Limb (tissue), 2 donors: ENCODE data around the gene FLNC.
A peak's percentile ranks its signal among the peaks of the same experiment; 100 is the strongest.

Experiments
- DNase-seq, 2 donors: peaks; one replicate each; pipeline ENCODE4 v3.0.0-alpha.2; 2016; ENCODE audit errors: extremely low spot score in 2 of 2

Gene FLNC

DNA sequence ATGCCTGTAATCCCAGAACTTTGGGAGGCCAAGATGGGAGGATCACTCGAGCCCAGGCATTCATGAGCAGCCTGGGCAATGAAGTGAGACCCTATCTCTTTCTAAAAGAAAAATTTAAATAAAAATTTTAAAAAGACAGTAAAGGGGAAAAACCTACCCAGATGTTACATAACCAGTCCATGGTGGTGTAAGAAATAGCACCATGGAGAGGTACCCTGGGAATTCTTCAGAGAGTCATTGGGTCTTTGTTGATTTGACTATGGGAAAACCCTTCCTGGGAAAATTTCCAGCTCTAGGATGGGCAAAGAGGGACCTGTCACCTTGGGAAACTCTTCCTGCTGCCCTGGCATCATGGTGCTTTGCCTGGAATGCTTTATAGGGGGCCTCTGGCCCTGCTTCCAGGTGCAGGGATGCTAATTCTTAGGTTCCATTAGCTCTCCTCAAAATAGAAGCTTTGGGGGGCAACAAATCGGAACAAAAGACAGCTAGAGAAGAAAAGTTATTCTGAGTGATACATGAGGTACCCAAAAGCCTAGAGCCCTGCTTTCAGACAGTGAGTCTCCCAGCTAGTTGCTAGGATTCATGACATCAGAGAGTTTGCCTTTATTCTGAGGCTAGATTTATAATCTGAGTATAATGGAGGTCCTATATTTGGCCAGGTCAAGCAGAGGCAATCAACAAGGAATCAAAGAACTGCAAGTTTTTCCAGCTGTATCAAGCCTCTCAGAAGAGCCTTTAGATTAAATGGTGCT, 28.4 kb upstream of the FLNC start:
- DNase-seq = no peak

DNA sequence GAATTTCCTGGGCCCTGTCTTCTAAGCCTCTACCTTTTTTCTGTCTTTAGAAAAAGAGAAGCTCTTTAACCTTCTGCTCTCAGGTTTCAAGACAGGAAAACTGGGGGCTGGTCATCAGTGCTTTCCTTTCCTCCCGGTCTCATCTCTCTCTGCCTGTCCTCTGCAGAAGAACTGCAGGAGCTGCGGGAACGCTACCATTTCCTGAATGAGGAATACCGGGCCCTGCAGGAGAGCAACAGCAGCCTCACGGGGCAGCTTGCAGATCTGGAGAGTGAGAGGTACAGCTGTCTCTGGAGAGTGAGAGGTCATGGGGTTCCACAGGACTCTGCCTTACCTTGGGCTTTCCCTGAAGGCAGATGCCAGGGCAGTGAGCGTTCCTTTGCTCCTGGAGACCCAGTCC, 25.7 kb upstream of the FLNC start:
- no peak for DNase-seq

DNA sequence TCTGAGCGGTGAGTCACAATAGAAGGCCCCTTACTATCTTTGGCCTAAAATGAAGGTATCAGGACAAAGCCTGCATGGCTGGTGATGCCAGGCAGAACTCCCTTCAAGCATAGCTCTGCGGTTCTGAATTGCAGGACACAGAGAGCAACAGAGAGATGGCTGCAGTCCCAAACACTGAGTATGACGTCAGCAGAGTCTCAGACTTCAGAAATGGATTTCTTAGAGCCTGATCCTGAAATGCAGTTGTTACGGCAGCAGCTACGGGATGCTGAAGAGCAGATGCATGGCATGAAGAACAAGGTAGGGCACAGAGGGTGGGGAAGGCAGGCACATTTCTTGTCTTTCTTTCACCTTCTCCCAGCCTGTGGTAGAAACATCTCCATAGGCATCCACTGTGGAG, 25.0 kb upstream of the FLNC start:
- no peak for DNase-seq

DNA sequence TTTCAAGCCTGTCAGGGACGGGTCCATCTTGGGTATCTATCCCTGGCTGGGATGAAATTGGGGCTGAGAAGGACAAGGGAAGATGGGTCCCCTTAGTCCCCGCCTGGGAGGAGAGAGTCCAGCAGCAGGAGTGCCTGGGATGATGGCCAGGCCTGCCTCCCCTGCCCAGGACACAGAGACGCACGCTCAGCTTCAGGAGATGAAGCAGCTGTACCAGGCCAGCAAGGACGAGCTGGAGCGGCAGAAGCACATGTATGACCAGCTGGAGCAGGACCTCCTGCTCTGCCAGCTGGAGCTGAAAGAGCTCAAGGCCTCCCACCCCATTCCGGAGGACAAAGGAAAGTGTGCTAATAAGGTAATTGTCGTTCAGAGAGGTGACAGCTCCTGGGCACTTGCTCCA, 23.0 kb upstream of the FLNC start:
- DNase-seq = no peak

DNA sequence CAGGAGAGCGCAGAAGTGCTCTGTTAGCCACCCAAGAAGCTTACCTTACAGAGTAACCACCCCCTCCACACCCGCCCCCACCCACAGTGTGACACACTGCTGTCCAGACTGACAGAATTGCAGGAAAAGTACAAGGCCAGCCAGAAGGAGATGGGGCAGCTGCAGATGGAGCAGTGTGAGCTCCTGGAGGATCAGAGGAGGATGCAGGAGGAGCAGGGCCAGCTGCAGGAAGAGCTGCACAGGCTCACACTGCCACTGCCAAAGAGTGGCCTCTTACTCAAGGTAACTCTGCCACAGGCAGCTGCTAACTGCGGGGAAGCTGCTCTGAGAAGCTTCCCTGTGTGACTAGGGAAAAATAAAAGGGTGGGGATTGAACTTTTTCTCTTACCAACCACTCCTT, 20.8 kb upstream of the FLNC start:
- no peak for DNase-seq

DNA sequence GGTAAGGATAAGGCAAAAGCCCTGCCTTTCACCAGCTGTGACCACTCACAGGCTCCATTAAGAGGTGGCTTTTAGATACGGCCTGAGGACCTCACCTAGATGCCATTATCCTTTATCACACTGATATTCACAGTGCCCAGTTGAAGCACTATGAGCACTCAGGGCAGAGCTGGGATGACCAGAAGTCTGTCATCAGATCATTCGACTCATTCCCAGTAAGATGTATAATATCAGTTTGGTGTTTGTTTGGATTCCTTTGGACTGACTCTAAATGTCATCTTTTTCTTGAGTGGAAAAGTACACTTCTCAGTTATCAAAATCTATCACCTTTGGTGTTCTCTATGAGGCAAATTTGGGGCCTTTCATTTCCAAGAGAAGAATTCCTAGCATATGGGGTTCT, 19.7 kb upstream of the FLNC start:
- no peak for DNase-seq

DNA sequence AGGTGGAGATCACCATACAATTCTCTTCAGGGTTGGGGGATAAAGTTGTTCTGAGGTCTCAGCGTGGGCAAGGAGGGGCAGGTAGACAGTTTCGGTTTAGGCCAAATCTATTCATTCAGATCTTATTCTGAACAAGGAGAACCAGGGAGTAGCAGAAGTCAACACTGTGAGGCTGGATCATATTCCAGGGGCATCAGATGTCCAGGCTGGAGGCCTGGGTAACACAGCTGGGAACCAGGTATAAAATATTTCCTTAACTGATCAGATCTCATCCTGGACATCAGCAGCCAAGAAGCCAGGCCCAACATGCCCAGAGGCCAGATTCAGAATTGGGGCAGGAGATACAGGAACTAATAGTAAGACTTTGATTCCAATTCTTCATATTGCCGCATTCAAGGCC, 19.2 kb upstream of the FLNC start:
- DNase-seq = no peak

DNA sequence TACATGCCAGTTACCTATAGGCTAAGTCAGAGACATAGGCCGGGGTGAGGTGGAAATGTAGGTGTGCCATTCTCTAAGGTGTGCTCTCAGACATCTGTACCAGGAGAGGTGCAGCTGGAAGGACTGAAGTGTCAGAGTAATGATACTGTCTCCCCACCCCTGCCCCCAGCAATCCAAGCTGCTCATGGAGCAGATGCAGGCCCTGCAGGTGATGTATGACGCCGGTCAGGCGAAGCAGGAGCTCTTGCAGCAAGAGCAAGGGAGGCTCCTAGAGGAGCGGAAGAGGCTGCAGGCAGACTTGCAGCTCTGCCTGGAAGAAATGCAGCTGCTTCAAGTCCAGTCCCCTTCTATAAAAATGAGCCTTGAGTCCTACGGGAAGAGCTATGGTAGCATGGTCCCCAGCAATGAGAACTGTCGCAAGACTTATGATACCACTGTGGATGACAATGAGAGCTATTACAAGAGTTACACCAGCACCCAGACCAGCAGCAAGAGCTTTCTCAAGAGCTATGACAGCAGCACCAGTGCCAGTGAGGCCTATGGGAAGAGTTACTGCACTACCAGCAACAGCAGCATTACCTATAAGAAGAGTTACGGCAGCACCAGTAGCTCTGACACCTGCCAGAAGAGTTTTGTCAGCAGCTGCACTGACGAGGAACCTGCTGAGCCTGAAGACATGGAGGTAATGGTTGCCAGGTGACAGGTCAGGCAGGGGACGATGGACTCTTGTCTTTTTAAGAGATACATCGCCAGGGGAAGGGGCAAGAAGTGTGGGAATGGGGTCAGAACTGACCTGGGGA, 18.4 kb upstream of the FLNC start:
- no peak for DNase-seq

DNA sequence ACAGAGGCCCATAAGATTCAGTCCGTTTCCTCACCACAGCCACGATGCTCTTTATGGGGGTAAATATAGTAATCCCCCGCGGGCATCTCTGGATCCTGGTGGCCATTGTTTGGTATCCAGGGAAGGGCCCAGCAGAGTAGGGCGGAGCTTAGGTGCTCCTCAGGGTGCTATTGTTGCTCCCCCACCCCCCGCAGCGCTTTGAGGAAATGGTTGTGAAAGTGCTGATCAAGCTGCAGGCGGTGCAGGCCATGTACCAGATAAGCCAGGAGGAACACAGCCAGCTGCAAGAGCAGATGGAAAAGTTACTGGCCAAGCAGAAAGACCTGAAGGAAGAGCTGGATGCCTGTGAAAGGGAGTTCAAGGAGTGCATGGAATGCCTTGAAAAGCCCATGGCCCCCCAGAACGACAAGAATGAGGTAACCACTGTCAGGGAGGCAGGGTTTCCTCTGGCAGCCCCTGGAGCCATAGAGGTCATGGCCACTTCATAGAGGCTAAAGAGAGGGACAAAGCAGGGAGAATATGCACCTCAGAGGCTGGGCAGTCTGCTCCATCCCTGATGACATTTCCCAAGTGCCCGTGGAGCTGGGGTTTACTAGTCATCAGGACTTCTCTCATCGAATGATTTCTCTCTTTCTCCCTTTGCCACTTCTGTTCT, 17.6 kb upstream of the FLNC start:
- DNase-seq = no peak

DNA sequence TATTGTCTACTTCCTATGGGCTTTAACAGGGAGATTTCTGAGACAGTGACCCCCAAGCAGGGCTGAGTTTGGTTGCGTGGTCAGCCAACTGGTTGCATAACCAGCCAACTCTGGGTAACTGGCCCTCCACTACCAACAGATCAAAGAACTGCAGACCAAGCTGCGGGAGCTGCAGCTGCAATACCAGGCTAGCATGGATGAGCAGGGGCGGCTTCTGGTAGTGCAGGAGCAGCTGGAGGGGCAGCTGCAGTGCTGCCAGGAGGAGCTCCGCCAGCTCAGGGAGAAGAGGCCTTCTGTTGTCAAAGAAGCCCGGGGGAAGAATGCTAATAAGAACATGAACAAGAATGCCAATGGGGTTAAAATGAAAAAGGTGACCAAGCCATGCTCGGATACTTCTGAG, 15.7 kb upstream of the FLNC start:
- DNase-seq = no peak

DNA sequence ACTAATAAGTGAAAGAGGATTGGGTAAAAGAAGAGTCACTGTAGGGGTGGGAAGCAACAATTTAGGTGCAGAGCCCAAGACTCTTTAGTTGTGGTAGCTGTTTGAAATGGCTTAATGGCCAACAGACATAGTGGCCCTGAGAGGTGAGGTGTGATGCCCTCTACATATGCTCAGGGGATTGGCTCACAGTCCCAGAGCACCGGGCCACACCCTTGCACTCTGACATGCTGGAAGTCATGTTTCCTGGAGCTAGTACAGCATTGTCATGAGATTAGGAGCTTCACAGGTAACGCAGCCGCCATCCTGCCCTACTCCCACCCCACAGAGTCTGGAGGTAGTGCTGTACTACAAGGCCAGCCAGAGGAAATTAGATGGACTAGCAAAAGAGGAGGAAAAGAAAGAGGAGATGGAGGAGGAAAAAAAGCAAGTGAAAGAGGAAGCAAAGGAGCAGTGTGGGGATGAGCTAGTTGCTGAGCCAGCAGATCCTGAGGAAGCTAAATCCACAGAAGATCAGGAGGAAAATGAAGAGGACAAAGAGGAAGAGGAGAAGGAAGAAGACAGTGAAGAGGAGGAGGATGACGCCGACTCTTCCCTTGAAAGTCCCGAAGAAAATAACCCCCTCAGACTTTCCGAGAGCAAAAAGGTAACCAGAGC, 14.8 kb upstream of the FLNC start:
- DNase-seq = no peak

DNA sequence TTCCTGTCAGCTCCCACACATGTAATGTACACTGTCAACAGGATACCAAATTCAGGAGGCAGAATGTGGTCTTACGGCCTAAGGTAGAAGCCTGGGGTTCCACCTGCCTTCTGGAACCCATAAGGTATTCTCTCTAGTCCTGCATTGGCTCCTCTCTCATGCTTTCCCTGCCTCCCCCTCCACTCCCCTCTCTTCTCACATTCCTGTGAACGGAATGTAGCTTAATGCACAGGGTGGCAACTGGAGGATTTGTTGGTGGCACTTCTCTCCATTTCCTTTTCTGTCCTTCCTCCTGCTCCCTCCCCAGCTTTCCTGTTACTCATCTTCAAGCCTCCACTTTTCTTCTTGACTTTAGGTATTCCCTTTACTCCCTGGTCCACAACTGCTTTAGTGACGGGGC, 11.5 kb upstream of the FLNC start:
- no peak for DNase-seq

DNA sequence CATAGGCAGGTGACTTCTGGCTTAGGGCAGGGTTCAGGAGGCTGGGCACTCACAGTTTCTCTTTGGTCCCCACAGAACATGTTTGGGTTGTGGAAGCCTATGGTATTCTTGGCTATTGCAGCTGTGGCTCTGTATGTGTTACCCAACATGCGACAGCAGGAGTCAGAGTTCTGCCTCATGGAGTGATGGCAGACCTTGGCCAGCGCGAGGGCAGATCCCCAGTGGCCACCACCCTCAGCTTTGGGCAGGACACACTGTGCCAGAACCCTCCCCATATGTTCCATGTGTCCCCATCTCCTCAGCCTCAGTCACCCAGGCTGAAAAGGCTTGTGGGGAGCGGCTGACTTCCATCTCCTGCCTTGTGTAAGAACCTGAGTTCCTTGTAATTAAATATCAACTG, 8.5 kb upstream of the FLNC start:
- no peak for DNase-seq

DNA sequence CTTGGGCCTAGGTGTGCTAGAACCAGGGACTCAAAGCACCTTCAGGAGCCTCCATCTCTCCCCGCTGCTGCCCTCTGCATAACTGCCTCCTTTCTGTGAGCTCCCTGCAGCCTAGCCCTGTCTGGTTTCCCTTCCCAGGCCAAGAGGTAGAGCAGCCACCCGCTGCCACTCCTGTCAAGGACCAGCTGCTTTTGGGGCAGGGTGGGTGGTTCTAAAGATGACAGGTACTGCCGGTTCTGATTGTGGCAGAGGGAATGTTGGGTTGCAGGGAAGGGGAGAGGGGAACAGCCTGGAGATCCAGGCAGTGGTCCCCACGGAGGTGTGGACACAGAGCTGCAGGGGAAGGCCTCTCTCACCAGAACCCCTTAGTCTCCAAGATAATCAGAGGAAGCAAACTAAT, 3.7 kb upstream of the FLNC start:
- DNase-seq = no peak

DNA sequence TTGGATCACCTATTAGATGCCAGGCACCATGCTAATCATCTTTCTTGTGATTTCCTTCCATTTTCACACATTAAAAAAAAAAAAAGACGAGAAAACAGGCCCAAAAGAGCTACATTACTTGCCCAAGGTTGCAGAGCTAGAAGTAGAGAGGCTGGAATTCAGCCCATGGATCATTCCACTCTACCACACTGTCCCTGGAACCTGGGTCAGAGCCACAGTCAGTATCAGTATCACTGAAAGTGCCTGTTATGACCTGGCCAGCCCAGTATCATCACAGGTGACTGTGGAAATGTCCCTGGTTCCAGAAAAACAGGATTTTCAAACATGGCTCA, 3.3 kb upstream of the FLNC start:
- no peak for DNase-seq

DNA sequence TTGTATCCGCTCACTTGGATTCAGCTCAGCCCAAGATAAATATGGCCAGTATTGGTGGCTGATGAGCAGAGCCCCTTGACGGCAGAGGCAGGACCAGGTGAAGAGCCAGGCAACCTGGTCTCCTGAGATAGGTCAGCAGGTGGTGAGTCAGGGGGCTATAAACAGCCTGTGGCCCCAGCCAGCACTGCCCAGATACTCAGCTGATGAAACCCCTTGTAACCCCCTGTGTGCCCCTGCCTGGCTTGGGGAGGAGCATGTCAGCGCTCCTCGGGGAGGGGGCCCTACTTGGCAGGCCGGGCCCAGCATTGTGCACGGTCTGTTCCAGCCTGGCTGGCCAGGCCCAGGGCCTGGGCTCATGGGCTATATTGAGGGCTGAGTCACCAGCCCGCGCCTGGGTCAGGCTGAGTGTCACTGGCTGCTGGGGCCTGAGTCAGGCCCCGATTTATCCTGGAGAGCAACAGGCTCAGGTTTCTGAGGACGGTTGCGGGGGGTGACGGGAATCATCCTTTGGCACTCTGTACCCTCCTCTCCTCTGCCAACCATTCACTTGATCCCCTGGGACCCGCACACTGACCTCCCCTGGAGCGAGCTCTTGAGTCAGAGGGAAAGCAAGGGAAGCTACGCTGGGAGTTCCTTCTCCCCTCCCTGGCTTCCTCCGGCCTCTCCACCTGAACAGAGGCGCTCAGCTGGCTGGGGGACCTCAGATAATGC, 2.8 kb upstream of the FLNC start:
- DNase-seq = no peak

DNA sequence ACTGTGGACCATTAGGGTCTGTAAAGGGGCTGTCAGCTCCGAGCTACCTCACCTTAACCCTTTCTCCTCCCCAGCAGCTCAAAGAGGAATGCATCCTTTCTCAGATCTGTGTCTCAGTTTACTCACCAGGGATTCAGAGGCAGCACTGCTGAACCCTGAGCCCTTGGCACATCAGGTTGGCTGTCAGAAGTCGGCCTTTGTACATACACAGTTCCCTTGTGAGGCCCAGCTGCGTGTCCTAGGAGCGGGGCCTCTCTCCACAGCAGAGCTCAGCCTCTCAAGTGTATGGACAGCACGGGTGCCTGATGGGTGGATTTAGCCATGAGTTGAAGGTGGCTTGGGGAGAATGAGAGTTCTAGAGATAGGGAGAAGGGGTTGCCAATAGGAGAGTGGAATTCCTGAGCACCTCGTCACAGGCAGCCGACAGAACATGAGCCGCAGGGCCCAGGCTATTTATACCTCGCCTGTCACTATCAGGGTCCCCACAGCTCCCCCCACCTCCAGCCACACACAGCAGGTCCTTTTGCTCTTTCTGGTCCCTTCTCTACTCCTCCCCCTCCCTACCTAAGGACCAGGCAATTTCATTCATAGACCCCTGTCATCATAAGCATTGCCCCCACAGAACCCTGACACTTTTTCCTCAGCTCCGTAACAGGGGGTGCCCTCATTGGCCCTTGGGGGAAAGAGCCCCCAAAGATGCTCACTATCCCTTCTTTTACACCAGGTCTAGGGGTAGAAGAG, 2.1 kb upstream of the FLNC start:
- DNase-seq = no peak

DNA sequence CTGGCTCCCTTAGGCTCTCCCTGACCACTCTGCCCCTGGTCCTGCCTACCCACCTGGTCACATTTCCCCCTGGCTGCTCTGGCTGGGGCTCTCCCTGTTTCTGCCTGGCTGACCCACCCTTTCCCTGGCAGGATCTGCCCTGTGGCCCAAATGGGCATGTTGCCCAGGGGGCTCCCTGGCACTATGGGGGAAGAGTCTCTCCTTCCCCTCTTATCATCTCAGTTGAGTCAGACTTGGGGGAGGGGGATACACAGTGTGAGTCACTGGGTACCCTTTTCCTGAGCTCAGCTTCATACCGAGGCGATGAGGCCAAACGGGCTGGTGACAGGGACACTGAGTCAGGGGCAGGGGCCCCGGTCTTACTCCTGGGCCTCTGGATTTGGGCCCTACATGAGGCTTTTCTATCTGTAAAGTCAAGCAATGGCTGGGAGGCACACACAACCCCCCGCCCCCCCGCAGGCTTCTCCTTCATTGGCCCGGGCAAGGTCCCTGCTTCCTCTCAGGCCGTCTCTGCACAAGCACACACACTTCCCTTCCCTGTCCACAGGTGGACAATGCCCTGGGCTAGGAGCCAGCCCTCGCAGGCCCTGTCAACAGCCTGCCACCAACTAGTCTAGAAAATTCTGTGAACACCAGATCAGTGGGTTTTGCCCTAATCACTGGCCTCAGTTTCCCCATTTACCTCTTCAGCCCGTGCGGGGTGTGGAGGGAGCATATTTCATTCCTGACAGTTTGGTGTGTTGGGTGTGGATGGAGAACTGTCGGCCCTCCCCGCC, 627 bp upstream of the FLNC start:
- DNase-seq = peak in 1 of 2 donors; percentile 56

DNA sequence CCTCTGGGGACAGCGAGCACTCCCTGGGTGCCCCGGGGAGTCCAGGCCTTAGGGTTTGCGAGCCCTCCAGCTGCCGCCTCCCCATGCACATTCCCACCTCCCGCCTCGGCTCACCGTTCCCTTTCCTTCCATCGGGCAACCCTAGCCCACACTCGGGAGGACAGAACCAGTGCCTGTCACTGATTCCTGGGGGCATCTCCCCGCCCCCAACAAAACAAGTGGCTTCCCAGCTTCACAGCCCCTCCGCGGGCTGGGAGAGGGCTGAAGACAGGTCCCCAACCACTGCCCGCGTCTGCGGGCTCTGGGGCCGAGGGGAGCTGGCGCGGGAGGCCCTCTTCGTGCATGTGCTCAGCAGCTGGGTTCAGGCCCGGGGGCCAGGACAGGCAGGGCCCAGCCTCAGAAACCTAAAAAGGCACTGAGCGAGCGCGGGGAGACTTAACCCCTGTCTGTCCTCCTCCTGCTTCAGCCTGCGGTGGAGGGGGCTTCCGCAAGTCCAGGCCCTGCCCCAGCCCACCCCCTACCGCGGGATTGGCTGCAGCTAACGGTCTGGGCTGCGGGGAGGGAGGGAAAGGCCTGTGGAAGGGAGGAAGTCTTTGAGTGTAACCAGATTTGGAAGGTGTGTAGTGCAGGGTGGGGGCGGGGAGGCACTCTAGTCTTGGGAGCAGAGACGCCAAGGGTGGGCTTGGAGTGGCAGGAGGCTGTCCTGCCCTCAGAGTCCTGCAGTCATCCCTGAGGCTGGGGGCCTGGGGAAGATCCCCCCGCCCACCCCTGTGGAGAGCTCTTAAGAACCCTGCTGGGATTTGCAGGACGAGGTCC, 1.2 kb downstream of the FLNC start:
- DNase-seq = peak; percentile 86 to 91
